ENCODE results near the gene FGFR2. TPM values are rescaled to one million over a fixed set of nuclear protein-coding genes. Genes with fewer than 3 reads are reported as not detected.

The FGFR2 gene
- total RNA-seq, 1 experiment from 2014 or later, result 19.7 TPM

DNA sequence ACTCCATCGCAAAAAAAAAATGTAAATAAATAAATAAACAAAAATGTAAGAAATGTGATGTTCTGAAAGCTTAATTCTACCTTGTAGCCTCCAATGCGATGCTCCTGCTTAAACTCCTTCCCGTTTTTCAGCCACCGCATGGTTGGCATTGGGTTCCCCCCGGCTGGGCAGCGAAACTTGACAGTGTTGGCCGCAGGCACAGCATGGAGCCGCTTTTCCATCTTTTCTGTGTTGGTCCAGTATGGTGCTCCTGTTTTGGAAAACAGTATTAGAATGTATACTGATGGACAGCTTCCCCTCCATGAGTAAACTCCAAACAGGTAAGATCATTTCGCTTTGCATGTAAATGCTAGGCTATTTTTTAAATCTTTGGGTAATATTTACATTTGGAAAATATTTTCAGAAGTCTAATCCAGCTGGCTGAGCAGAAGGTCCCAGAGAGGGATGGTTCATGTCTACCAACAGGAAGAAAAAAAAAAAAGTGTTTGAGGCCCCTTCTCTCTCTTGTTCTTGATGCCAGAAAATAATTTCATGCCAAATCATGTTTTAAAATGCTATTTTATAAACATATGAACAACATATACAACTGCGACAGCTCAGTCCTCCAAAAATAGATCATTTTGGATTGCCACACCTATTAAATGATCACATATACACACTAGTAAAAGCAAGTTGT lies 46.9 kb downstream of the FGFR2 start (continued):
- TF ChIP-seq, protein P1, sequence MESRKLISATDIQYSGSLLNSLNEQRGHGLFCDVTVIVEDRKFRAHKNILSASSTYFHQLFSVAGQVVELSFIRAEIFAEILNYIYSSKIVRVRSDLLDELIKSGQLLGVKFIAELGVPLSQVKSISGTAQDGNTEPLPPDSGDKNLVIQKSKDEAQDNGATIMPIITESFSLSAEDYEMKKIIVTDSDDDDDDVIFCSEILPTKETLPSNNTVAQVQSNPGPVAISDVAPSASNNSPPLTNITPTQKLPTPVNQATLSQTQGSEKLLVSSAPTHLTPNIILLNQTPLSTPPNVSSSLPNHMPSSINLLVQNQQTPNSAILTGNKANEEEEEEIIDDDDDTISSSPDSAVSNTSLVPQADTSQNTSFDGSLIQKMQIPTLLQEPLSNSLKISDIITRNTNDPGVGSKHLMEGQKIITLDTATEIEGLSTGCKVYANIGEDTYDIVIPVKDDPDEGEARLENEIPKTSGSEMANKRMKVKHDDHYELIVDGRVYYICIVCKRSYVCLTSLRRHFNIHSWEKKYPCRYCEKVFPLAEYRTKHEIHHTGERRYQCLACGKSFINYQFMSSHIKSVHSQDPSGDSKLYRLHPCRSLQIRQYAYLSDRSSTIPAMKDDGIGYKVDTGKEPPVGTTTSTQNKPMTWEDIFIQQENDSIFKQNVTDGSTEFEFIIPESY (IDR thresholded peaks at IDR 0.05; ENCODE audit: extremely low read depth, insufficient replicate concordance, low read length), result no peak
- TF ChIP-seq, protein P2, sequence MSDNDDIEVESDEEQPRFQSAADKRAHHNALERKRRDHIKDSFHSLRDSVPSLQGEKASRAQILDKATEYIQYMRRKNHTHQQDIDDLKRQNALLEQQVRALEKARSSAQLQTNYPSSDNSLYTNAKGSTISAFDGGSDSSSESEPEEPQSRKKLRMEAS (IDR thresholded peaks at IDR 0.05), result no peak

DNA sequence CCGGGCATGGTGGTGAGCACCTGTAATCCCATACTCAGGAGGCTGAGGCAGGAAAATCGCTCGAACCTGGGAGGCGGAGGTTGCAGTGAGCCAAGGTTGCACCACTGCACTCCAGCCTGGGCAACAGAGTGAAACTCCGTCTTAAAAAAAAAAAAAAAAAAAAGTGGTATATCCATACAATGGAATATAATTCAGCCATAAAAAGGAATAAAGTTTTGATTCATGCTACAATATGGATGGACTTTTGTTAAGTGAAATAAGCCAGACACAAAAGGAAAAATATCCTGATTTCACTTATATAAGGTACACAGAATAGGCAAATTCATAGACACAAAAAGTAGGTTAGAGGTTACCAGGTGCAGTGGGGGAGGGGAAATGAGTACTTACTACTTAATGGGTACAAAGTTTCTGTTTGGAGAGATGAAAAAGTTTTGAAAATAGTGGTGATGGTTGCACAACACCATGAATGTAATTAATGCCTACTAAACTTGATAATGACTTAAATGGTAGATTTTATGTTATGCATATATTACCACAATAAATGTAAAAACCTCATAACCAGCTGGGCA lies 53.9 kb downstream of the FGFR2 start:
- Histone ChIP-seq H3K4me2 (ENCODE audit: low read length) (no peak overlapping the region), H3K36me3 (ENCODE audit: control insufficient read depth in 1 of 2, insufficient read depth in 2 of 2, low read length in 2 of 2) (no peaks in the 10 kb centered on the region), H3K9ac (ENCODE audit: low read length) (no peak overlapping the region), H4K20me1 (ENCODE audit: insufficient read depth) (no peaks in the 10 kb centered on the region), H3K4me1 (ENCODE audit: control insufficient read depth in 1 of 2, insufficient read depth in 2 of 2, low read length in 2 of 2) (no peaks in the 10 kb centered on the region), H3K79me2 (ENCODE audit: insufficient read depth, low read length) (no peaks in the 10 kb centered on the region), H3K27me3 (ENCODE audit: insufficient read depth, low read length) (no peaks in the 10 kb centered on the region), H2AFZ (ENCODE audit: low read depth, low read length, poor library complexity, severe bottlenecking) (no peak overlapping the region), H3K9me2 (ENCODE audit: insufficient read depth) (no peaks in the 10 kb centered on the region), H3K4me3 (replicated peaks in 1 of 2; ENCODE audit: low read depth in 1 of 2, low read length in 2 of 2) (no peak overlapping the region), H3K27ac (ENCODE audit: low read depth, low read length) (no peak overlapping the region), H3K9me3 (ENCODE audit: control insufficient read depth in 1 of 2, insufficient read depth in 1 of 2, low read depth in 1 of 2, low read length in 2 of 2) (no peaks in the 10 kb centered on the region)
- ChIA-PET RAD21 (ENCODE audit: low non-redundant PET in 1 of 2, low total read pairs in 2 of 2, uncharacterized antibody in 2 of 2, unreplicated experiment in 2 of 2) (no interaction called here), CTCF (no interaction called here), POLR2A (no interaction called here)
- no peak for ATAC-seq
- intact Hi-C loops (cut with micrococcal nuclease), result no loop called here
- no TSS peak for BruUV-seq (replicated peaks)
- DNase-seq (ENCODE audit: low read depth, low spot score), result no peak
- TF ChIP-seq ZNF274 (IDR thresholded peaks at IDR 0.05; ENCODE audit: low read depth, low read length) (no peak), FOSL1 (IDR thresholded peaks at IDR 0.05; ENCODE audit: low read depth) (no peak), CEBPB (IDR thresholded peaks at IDR 0.05; ENCODE audit: low read depth) (no peak), ELF1 (IDR thresholded peaks at IDR 0.05; ENCODE audit: borderline replicate concordance, low read depth) (no peak), SP1 (IDR thresholded peaks at IDR 0.05; ENCODE audit: low read depth) (no peak), YY1 (IDR thresholded peaks at IDR 0.05; ENCODE audit: extremely low read depth, insufficient replicate concordance, low read depth, low read length) (no peak), RAD21 (IDR thresholded peaks at IDR 0.05; ENCODE audit: low read depth) (no peak), ZFX (IDR thresholded peaks at IDR 0.05) (no peak), EZH2 (IDR thresholded peaks at IDR 0.05) (no peak), CBX3 (IDR thresholded peaks at IDR 0.05; ENCODE audit: low read depth) (no peak)
- TF ChIP-seq, protein P3, sequence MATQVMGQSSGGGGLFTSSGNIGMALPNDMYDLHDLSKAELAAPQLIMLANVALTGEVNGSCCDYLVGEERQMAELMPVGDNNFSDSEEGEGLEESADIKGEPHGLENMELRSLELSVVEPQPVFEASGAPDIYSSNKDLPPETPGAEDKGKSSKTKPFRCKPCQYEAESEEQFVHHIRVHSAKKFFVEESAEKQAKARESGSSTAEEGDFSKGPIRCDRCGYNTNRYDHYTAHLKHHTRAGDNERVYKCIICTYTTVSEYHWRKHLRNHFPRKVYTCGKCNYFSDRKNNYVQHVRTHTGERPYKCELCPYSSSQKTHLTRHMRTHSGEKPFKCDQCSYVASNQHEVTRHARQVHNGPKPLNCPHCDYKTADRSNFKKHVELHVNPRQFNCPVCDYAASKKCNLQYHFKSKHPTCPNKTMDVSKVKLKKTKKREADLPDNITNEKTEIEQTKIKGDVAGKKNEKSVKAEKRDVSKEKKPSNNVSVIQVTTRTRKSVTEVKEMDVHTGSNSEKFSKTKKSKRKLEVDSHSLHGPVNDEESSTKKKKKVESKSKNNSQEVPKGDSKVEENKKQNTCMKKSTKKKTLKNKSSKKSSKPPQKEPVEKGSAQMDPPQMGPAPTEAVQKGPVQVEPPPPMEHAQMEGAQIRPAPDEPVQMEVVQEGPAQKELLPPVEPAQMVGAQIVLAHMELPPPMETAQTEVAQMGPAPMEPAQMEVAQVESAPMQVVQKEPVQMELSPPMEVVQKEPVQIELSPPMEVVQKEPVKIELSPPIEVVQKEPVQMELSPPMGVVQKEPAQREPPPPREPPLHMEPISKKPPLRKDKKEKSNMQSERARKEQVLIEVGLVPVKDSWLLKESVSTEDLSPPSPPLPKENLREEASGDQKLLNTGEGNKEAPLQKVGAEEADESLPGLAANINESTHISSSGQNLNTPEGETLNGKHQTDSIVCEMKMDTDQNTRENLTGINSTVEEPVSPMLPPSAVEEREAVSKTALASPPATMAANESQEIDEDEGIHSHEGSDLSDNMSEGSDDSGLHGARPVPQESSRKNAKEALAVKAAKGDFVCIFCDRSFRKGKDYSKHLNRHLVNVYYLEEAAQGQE (IDR thresholded peaks at IDR 0.05; ENCODE audit: low read depth), result no peak
- TF ChIP-seq, protein P2 (IDR thresholded peaks at IDR 0.05), result no peak
- TF ChIP-seq, protein P4, sequence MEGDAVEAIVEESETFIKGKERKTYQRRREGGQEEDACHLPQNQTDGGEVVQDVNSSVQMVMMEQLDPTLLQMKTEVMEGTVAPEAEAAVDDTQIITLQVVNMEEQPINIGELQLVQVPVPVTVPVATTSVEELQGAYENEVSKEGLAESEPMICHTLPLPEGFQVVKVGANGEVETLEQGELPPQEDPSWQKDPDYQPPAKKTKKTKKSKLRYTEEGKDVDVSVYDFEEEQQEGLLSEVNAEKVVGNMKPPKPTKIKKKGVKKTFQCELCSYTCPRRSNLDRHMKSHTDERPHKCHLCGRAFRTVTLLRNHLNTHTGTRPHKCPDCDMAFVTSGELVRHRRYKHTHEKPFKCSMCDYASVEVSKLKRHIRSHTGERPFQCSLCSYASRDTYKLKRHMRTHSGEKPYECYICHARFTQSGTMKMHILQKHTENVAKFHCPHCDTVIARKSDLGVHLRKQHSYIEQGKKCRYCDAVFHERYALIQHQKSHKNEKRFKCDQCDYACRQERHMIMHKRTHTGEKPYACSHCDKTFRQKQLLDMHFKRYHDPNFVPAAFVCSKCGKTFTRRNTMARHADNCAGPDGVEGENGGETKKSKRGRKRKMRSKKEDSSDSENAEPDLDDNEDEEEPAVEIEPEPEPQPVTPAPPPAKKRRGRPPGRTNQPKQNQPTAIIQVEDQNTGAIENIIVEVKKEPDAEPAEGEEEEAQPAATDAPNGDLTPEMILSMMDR (IDR thresholded peaks at IDR 0.05 in 2 of 3, conservative IDR thresholded peaks at IDR 0.05 in 1 of 3; ENCODE audit: borderline replicate concordance in 1 of 3, insufficient read depth in 1 of 3, low read depth in 2 of 3, low read length in 2 of 3), result no peak
